ENCODE measurements around the gene EGFR. TPM values are rescaled to one million over a fixed set of nuclear protein-coding genes. Genes with fewer than 3 reads are reported as not detected.

EGFR gene
- polyA plus RNA-seq, 1 experiment: 62.6 TPM

DNA sequence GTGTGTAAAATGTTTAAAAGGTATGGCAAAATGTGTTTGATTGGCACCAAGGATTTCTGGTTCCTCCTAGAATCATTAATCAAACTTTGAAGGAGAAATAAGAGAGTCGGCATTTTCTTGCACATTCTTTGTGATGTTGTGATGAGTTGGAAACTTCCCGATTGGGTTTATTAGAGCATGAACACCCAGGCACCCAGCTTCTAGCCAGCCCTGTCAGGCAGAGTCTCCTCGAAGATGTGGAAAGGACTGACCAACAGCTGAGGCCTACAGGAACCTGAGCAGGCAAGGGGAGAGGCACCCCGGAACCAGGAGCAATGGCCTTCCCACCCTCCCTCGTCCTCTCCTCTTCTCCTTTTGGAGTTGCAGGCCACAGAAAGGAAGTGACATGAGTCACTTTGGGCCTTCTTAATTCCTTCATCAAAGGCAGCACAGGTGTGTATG is 68.7 kb downstream of the EGFR start:
- Histone ChIP-seq H3K27ac (ENCODE audit: low read depth, low read length) (no peak overlapping the region), H3K4me3 (ENCODE audit: low read depth, low read length) (no peak overlapping the region), H3K27me3 (ENCODE audit: control insufficient read depth, insufficient read depth, low read length) (no peaks in the 10 kb centered on the region), H3K9me3 (ENCODE audit: control insufficient read depth, insufficient read depth, low read length) (no peaks in the 10 kb centered on the region)
- no peak for TF ChIP-seq CTCF (IDR thresholded peaks at IDR 0.05; ENCODE audit: low read depth, low read length)
- DNase-seq (ENCODE audit: low read depth, low spot score): no peak
- CTCF ChIA-PET: interaction anchor here (0.6 kb wide), 1 partner anchor 18 kb away, joined by 3 read pairs; no protein-coding TSS in a partner anchor
- POLR2A ChIA-PET: interaction anchor here (0.6 to 2.4 kb wide), 5 partner anchors 12 to 234 kb away, joined by 3 to 10 read pairs (median 5); no protein-coding TSS in a partner anchor

DNA sequence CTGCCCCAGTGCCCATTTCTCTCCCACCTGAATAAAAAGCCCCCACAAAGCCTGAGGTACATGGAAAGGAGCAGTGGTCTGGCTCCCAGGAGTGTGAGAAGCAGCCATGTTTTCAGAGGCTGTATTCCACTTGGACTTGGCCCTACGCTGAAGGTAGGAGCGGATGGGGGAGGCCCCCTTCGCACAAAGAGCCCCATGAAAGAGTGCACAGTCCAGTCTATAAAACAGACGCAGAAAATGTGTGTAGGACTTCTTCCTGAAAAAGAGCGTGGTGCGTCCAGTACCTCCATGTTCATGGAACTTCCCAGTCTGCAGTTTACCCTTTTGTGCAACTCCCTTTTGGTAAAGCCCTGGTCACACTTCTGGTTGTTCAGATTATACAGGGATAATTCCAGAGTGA is 69.3 kb downstream of the EGFR start:
- Histone ChIP-seq H3K27me3 (ENCODE audit: control insufficient read depth, insufficient read depth, low read length) (no peaks in the 10 kb centered on the region), H3K4me3 (ENCODE audit: low read depth, low read length) (no peak overlapping the region), H3K9me3 (ENCODE audit: control insufficient read depth, insufficient read depth, low read length) (no peaks in the 10 kb centered on the region), H3K27ac (ENCODE audit: low read depth, low read length) (no peak overlapping the region)
- CTCF ChIA-PET: no interaction called here
- DNase-seq (ENCODE audit: low read depth, low spot score): no peak
- POLR2A ChIA-PET: no interaction called here
- TF ChIP-seq CTCF (IDR thresholded peaks at IDR 0.05; ENCODE audit: low read depth, low read length): no peak

DNA sequence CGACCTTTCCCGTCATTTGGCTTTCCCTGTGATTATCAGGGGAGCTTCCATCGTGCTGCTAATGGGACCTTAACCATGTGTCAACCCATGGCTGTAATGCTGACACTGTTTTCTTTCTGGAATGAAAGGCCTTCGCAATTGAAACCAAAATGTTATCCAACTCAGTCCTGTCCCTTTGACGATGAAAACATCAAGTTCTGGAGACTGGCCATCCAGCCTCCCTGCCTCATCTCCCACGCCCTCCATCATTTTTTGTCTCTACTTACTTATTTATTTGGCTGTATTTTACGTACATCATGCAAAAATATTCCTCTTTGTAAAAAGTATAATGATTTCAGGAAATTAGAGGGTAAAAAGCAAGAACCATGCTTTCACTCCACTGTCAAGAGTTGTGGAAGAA is 69.8 kb downstream of the EGFR start:
- Histone ChIP-seq H3K27ac (ENCODE audit: low read depth, low read length) (no peak overlapping the region), H3K9me3 (ENCODE audit: control insufficient read depth, insufficient read depth, low read length) (no peaks in the 10 kb centered on the region), H3K27me3 (ENCODE audit: control insufficient read depth, insufficient read depth, low read length) (no peaks in the 10 kb centered on the region), H3K4me3 (ENCODE audit: low read depth, low read length) (no peak overlapping the region)
- POLR2A ChIA-PET: no interaction called here
- no peak for DNase-seq (ENCODE audit: low read depth, low spot score)
- CTCF ChIA-PET: interaction anchor here (3.4 kb wide), 1 partner anchor 315 kb away, joined by 14 read pairs; no protein-coding TSS in a partner anchor
- TF ChIP-seq CTCF (IDR thresholded peaks at IDR 0.05; ENCODE audit: low read depth, low read length): no peak

DNA sequence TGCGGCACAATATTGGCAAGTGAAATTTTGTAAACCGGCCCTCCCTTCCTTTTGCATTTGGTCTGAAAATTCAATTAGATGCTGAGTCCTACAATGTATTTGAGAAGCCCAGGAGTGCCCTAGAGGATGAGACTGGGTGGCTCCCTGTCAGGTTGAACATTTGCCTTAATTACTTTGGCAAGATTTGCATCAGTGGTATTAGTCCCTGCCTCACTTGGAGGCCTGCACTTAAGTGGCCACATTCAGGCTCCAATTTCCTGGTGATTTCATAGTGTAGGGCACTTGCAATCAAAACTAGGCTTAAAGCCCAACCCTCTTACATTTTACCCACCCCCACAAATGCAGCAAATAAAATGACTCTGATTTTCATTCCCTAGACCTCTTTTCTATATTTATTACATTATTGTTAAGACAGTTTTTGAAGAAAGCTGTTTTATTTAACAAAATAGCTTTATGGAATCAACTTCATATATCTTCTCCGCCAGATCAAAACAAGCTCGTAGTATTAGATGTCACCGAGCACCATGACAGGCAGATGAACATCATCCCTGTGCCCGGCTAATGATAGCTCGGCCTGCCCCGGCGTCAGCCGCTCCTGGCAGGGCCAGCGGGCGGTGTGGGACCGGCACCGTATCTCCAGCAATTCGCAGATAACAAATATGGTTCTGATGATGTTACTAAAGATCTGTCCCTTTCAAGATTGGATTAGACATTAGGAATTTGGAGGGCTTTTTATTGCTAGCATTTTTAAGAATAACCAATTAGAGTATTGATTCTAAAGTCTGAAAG is 73.6 kb downstream of the EGFR start:
- POLR2A ChIA-PET: no interaction called here
- H3K27ac ChIP-seq (ENCODE audit: low read depth, low read length): no peak overlapping the region
- H3K9me3 ChIP-seq (ENCODE audit: control insufficient read depth, insufficient read depth, low read length): no peaks in the 10 kb centered on the region
- no peak for DNase-seq (ENCODE audit: low read depth, low spot score)
- CTCF ChIA-PET: interaction anchor here (0.6 to 3.4 kb wide), 4 partner anchors 163 to 319 kb away, joined by 3 to 14 read pairs (median 7); no protein-coding TSS in a partner anchor
- no peaks in the 10 kb centered on the region for H3K27me3 ChIP-seq (ENCODE audit: control insufficient read depth, insufficient read depth, low read length)
- no peak for TF ChIP-seq CTCF (IDR thresholded peaks at IDR 0.05; ENCODE audit: low read depth, low read length)
- H3K4me3 ChIP-seq (ENCODE audit: low read depth, low read length): no peak overlapping the region

DNA sequence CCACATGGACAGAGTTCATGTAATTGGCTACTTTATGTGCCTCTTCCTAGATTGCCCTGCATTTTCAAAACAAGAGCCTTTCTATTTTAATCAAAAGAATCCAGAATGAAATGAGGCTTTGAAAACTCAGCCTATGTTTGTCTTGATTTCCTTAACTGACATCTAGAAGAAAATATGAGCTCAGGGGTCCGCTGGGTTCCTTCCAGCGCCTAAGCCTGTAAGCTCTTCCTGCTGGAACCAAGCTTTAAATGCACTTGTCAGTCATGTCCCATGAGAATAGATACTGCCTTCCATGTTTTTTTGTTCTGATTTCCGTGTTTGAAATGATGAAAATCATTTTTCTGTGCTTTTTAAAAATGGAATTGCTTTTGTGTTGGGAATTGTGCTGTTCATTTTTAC is 74.2 kb downstream of the EGFR start:
- no peak overlapping the region for H3K27ac ChIP-seq (ENCODE audit: low read depth, low read length)
- H3K9me3 ChIP-seq (ENCODE audit: control insufficient read depth, insufficient read depth, low read length): no peaks in the 10 kb centered on the region
- ChIA-PET POLR2A (no interaction called here), CTCF (interaction anchor here (1.6 to 2.1 kb wide), 2 partner anchors 162 to 319 kb away, joined by 4 to 10 read pairs; no protein-coding TSS in a partner anchor)
- no peaks in the 10 kb centered on the region for H3K27me3 ChIP-seq (ENCODE audit: control insufficient read depth, insufficient read depth, low read length)
- no peak for TF ChIP-seq CTCF (IDR thresholded peaks at IDR 0.05; ENCODE audit: low read depth, low read length)
- no peak overlapping the region for H3K4me3 ChIP-seq (ENCODE audit: low read depth, low read length)
- no peak for DNase-seq (ENCODE audit: low read depth, low spot score)
